ENCODE data around the gene ALG1. TPM values are rescaled to one million over a fixed set of nuclear protein-coding genes. Genes with fewer than 3 reads are reported as not detected.

The ALG1 gene
- total RNA-seq, 1 experiment from 2014 or later = 36.2 TPM

GRCh38 chr16:5065813-5066212, 5.8 kb upstream of the ALG1 start, which contains the start of gene C16orf89:
TSS of gene C16orf89 (minus strand) at chr16:5065956. CDS start at chr16:5065908, 48 bp downstream.
- Histone ChIP-seq H4K20me1 (ENCODE audit: control insufficient read depth, insufficient read depth, insufficient read length) (no peaks in the 10 kb centered on the region), H3K4me2 (ENCODE audit: insufficient read depth, insufficient read length, low read length) (no peak within 1 kb of the TSS), H3K27ac (ENCODE audit: insufficient read length, low read depth, low read length) (no peak within 1 kb of the TSS), H2AFZ (ENCODE audit: low read length) (no peak within 1 kb of the TSS), H3K56ac (ENCODE audit: insufficient read length, low read depth, low read length) (no peak within 1 kb of the TSS), H2BK15ac (ENCODE audit: low read depth, low read length) (no peak within 1 kb of the TSS), H3K14ac (ENCODE audit: insufficient read depth, low read length) (peak within 1 kb of the TSS; percentile 28; the same call in 1 of the 2 replicates), H4K5ac (ENCODE audit: insufficient read length, low read depth, low read length) (no peak within 1 kb of the TSS), H3K9me3 (ENCODE audit: control insufficient read depth, low read depth, low read length) (no peaks in the 10 kb centered on the region), H3K79me2 (ENCODE audit: insufficient read depth, low read length) (no peaks in the 10 kb centered on the region), H2BK12ac (ENCODE audit: insufficient read length, low read depth, low read length) (no peak within 1 kb of the TSS), H2BK20ac (ENCODE audit: low read depth, low read length, poor library complexity, severe bottlenecking) (no peak within 1 kb of the TSS), H3K23ac (ENCODE audit: insufficient read length, low read depth, low read length) (no peak within 1 kb of the TSS), H2BK120ac (ENCODE audit: low read depth, low read length, poor library complexity, severe bottlenecking) (no peak within 1 kb of the TSS), H4K91ac (ENCODE audit: insufficient read length, low read depth, low read length) (no peak within 1 kb of the TSS), H4K8ac (replicated peaks; ENCODE audit: insufficient read length, low read depth, low read length) (no peak within 1 kb of the TSS), H3K18ac (ENCODE audit: insufficient read length, low read depth, low read length) (no peak within 1 kb of the TSS), H3T11ph (ENCODE audit: low read length) (no peak within 1 kb of the TSS), H3K4ac (ENCODE audit: low read depth, low read length) (no peak within 1 kb of the TSS), H3K79me1 (ENCODE audit: insufficient read depth, low read depth, low read length, poor library complexity, severe bottlenecking) (no peaks in the 10 kb centered on the region), H3K9ac (ENCODE audit: extremely low read depth, insufficient read length, low read length) (no peak within 1 kb of the TSS), H3K23me2 (ENCODE audit: insufficient read length, low read depth, low read length, poor library complexity, severe bottlenecking) (no peaks in the 10 kb centered on the region), H2AK5ac (ENCODE audit: insufficient read length, low read length) (no peak within 1 kb of the TSS), H2BK5ac (ENCODE audit: insufficient read length, low read length) (no peak within 1 kb of the TSS), H3K4me1 (ENCODE audit: insufficient read depth, low read length) (no peaks in the 10 kb centered on the region), H3K27me3 (ENCODE audit: insufficient read depth, low read length) (no peaks in the 10 kb centered on the region)
- peaks cover 13 to 15% of the 10 kb centered on the region in 2 experiments for H3K4me1 Mint-ChIP-seq
- no CpG with 5 or more reads among the region's 10 CpGs for WGBS (ENCODE audit: extremely low coverage, insufficient read length, low lambda C conversion rate)
- H3K27me3 Mint-ChIP-seq (ENCODE audit: low read depth) = no peaks in the 10 kb centered on the region; the same call in 1 of the 2 replicates
- no peak for DNase-seq
- H3K4me3 Mint-ChIP-seq = no peak within 1 kb of the TSS
- peak within 1 kb of the TSS in 2 of 3 experiments; percentile 10 to 31; a peak in 2 of 7 replicates for H3K27ac Mint-ChIP-seq
- no peak for TF ChIP-seq CTCF (conservative IDR thresholded peaks at IDR 0.05)
- H3K36me3 Mint-ChIP-seq (ENCODE audit: insufficient read depth in 1 of 3, low read depth in 3 of 3) = no peaks in the 10 kb centered on the region
- no peaks in the 10 kb centered on the region; a peak in 3 of 5 replicates for H3K9me3 Mint-ChIP-seq
